Fibroblast of upper back skin (primary cell): Measurements from ENCODE around the gene EEF2KMT.
A peak's percentile ranks its signal among the peaks of the same experiment; 100 is the strongest.
"Not testable (repeated sequence)": the region's sequence is repeated elsewhere in the genome, so short reads cannot be mapped to it uniquely, and the experiment has no call there.

Experiments used
- DNase-seq: peaks from one replicate; pipeline ENCODE4 v3.0.0-alpha.2; 2013

EEF2KMT gene

DNA sequence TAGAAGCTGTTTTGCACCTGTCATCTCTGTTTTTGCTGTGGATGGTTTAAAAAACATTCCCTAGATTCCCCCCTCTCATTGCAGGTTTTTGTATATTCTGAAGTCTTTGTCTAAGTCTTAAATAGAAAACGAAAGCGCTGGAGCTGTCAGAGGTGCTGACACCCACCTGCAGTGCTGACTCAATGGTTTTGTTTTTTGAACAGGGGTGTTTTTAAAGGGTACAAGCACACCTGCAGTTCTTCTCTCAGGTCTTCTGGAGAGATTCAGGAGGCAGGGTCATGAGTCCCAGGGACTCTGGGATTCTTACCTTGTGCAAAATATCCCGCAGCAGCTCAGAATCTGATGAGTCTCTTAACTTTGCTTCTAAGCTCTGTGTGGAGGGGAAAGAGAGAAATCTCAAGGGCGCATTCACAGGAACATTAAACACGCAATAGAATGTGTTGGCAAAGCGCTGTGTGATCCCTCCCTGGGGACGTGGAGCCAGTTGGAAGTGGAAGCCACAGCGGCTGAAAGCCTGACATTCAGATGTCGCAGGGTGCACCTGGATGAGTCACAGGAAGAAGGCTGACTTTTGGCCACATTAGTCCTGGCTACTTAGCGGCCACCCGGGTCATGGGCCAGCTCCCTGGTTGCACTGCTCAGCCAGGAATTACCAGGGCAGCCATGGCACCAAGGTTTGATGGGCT is 2.3 kb downstream of the EEF2KMT start:
- not testable (repeated sequence) for DNase-seq

DNA sequence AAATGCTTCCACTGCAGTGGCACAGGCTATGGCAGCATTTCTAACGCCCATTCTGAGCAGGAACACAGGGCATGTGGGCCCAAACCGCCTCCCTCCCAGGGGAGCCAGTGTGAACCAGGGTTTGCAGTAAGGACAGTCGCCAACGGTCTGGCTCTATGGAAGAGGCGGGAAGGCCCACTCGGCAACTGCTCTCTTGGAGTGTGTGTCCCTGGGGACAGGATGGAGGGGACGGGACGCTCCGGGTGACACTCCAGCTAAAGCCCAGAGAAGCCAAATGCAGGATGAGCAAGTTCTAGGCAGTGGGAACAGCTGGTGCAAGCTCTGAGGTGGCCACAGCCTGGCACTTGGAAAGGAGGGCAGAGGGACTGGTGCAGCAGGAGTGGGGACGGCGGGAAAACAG is 3.8 kb downstream of the EEF2KMT start:
- DNase-seq = not testable (repeated sequence)

DNA sequence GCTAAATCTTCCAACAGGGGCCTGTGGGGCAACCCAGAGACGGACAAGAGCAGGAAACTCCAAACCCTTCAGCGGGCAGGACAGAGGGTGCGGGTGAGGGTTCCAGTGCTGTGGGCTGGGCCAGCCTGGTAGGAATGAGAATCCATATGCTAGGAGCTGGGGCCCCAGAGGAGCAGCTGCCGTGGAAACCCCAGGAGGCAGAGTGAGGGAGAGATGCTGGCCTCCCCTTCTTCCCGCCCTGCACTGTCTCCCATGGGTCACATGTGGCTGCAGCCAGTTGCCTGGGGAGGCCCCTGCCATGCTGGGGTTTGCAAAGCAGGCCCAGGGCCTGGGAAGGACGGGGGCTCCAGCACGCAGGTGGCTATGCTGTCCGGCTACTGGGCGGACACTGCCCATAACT is 4.5 kb downstream of the EEF2KMT start:
- not testable (repeated sequence) for DNase-seq

DNA sequence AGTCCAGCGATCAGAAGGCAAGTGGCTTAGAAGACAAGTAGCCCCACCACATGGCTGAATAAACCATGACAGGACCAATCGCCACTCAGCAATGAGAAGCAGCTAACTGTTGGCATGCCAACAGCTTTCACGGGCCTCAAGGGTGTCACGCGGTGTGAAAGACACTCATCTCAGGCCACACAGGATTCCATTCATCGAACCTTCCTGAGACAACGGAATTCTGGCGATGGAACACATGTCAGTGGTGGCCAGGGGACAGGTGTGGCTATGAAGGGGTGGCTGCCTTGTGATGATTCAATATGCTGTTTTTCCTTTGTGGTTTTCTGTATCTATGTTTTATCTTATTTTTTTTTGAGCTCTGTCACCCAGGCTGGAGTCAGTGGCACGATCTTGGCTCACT is 7.0 kb downstream of the EEF2KMT start:
- not testable (repeated sequence) for DNase-seq

DNA sequence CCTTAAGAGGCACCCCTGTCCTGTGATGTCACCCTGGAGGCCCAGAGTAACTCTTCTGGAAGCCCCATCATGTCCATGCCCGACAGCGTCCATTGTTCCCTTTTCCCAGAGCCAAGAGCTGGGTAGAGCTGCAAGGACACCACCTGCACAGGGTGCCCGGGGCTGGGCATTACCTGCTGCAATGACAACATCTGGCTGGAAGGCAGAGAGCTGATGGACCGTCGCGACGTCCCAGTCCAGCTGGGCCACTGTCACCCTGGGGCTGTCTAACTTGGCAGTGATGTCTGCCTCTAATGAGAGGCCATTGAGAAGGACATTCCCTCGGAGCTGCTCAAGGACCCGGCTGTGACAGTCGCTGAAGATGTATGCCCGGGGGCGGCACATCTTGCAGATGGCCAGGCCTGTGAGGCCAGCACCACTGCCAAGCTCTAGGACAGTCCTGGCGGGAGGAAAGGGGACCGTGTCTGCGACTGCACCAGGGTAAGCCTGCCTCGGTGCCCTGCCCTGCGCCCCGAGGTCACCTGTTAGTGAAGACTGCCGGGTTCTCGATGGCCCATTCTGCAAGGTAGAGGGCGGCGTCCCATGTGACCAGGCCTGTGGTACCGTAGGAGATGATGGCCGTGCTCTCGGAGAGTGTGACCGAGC is 7.6 kb downstream of the EEF2KMT start:
- not testable (repeated sequence) for DNase-seq

DNA sequence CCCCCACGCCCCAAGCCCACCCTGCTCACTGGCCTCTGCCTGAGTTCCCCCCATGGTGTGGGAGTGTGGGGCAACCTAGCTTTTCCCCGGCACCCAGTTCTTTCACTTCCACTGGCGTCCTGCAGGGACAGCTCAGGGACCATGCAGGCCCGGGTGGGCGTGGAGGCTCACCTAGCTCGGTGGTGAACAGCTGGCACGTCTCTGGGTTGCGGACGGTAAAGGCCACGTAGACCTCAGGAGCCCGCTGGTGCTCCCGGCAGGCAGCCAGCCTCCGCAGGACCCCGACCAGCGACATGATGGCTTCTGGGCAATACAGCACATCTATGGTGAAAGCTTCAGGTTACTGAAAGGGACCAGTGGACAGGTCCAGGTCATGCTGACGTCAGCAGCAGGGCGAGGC is 8.7 kb downstream of the EEF2KMT start:
- DNase-seq = not testable (repeated sequence)

DNA sequence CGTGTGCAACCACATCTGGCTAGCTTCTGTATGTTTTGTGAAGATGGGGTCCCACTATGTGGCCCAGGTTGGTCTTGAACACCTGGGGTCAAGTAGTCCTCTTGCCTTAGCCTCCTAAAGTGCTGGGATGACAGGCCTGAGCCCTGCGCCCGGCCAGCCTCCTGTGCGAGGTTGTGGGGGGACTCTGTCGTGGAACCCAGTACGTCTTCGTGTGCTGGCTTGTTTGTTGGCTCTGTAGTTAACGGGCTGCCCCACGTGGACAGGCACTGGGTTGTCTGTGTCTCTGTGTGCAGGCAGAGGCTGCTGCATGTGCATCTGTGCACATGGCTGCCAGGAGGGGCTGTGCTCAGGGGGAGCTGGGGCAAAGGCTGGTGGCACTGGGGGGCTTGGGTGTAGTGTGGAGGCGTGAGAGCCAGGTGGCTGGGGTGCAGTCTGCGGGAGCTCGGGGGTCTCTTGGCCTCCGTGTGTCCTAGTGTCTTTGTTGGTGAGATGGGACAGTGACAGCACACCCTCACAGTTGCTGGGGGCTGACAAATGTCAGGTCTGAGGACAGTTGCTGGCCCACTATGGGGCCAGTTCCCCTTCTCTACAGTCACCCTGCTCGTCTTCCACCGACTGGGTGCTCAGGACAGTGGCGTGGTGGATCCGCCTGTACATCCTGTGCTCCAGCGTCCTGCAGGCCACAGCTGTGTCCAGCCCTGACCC is 9.4 kb downstream of the EEF2KMT start:
- not testable (repeated sequence) for DNase-seq

DNA sequence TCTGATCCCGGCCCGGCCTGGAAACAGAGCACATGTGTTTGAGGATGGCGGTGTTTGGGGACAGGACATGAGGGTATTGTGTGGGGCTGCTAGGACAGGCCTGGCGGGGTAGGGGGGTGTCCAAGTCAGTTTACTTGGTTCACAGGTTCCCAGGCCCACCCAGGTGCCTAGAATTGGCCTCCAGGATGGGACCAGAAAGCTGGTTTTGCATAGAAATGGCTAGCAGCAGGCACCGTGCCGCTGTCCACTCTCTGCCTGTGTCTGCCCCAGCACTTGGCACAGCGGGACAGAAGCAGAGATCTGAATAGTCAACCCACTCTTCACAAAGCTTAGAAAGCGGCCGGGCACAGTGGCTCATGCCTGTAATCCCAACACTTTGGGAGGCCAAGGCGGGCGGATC is 11.9 kb downstream of the EEF2KMT start:
- DNase-seq = not testable (repeated sequence)

DNA sequence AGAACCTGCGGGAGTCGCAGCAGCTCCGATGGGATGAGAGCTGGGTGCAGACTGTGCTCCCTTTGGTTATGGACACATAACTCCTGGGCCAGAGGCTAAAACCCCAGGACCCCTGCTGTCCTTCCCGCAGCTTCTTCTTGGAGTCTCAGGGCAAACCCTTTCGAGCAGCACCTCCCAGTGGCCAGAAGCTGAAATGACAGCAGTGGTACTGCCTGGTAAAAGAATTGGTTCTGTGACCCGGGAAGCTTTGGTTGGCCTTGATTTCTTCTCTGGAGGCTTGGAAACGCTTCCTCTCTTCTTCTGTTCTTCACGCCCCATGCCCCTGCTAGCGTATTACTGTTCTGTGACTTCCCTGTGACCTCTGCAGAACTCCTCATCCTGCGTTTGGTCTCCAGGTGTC is 12.8 kb downstream of the EEF2KMT start:
- DNase-seq = peak; percentile 31

DNA sequence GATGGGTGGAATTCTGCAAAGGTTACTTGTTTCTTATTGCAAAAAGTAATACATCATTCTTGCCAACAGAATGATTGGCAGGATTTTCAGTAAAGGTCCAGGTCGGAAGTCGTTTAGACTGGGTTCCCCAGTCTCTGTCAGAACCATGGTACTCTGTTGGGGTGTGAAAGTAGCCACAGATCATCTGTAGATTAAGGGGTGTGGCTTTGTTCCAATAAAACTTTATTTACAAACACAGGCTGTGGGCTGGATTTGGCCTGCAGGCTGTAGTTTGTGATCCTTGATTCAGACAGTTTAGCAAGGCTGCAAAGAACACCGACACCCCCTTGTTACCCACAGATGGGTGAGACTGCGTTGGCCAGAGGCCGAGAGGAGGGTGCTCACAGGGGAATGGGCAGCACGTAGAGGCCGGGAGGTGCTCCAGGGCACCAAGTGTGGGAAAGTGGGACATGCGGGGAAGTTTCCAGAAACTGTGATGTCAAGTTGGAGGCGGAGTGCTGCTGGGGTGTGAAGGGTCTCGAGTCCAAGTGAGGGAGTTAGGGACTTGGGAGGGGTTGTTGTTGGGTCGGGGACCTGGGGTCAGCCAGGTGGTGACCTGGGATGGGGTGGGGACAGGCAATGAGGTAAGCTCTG is 13.4 kb downstream of the EEF2KMT start:
- DNase-seq = not testable (repeated sequence)

DNA sequence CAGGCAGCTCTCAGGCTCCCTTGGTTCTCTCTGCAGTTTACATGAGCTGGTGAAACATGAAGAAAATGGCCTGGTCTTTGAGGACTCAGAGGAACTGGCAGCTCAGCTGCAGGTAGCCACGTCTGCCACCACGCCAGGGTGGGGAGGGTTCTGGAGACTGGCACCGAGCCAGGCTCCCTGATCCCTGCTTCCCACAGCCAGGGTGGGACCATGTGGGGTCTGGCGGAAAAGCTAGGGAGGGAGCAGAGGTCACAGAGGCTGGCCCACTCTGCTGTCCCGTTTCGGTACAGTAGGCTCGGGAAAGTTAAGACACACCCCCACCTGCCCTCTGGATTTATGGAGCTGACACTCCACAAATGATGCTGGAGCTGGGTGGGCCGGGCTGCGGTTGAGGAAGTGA is 13.9 kb downstream of the EEF2KMT start:
- DNase-seq = not testable (repeated sequence)

DNA sequence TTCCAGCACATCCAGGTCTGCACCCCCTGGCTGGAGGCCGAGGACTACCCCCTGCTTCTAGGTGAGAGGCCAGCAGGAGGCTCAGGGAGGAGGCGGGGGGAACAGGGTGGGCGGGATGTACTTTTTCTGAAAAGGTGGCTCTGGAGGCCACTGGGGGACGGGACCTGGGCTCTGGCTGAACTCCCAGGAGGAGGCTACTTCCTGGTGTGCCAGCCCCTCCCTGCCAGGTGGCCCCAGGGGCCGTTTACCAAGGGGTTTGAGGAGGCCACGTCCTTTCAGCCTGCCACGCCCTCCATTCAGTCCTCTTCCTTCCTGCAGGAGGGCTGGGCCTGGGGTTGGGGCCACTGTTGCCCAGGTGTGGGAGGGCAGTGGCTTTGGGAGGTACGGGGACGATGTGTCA is 16.6 kb downstream of the EEF2KMT start:
- not testable (repeated sequence) for DNase-seq

DNA sequence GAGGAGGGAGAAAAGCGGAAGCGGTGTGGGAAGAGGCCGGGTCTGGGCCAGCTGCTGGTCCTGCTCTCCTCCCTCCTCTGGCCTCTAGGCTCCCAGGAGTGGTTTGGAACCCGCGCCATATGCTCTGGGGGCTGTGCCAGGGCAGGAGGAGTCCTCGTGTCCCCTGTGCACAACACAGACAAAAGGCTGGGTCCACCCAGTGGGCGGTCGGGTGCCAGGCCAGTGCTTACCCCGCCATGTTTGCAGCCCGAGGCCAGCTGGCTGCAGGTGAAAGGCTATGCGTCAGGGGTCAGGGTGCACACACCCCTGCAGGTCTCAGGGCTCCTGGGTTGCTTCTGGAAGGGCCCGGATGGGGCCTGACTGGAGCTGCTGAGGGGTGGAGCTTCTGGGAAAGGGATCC is 17.1 kb downstream of the EEF2KMT start:
- not testable (repeated sequence) for DNase-seq

DNA sequence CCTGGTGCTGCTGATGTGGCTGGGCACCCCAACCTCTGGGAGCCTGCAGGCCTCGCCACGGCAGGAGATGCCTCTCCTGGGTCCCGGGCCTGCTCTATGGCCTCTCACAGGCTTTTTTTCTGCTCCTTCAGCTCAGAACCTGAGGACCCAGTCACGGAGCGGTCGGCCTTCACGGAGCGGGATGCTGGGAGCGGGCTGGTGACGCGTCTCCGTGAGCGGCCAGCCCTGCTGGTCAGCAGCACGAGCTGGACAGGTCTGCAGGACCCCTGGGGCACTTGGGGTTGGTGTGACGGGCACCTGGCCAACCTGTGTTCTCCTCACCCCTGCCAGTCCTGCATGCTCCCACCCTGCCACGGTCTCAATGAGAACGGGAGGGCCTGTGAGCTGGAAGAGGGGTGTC is 19.0 kb downstream of the EEF2KMT start:
- no peak for DNase-seq

DNA sequence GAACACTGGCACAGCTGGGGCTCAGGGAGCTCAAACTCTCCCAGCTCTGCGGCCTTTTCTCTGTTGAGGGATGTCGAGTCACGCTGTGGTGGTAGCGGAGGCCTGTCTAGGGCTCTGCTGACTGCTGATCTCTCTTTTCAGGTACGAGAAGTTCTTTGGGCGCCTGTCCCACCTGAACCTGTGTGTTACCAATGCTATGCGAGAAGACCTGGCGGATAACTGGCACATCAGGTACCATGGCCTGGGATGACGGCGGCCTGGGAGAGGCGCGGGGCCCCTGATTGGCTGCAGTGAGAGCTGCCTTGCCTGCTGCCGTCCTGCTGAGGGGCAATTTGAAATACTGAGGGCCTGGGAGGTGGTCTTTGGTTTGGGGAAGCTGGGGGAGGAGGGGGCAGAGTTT is 20.3 kb downstream of the EEF2KMT start:
- DNase-seq = no peak

DNA sequence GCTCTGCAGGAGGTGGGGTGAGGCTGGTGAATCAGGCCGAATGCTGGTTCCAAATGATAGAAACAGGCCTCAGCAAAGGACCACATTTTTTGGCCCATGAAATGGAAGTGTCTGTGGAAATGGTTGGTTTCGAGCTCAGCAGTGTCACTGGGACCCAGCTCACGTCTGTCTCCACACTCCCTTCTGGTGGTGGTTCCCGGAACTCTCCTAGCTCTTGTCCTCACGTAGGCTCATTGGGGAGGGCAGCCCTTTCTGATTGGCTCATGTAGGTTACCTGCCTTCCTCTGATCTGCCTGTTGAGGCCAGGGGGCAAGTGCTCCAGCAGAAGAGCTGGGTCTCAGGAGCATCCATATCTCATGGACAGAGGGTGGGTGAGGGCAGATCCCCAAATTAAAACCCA is 22.0 kb downstream of the EEF2KMT start:
- no peak for DNase-seq

DNA sequence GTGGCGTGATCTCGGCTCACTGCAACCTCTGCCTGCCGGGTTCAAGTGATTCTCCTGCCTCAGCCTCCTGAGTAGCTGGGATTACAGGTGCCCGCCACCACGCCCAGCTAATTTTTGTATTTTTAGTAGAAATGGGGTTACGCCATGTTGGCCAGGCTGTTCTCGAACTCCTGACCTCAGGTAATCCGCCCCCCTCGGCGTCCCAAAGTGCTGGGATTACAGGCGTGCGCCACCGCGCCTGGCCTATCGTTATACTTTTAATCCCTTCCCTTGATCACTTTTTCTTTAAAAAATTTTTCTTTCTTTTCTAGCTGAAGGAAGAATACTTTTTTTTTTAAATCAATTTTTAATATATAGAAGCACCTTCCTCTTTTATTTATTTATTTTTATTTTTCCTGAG is 23.8 kb downstream of the EEF2KMT start:
- DNase-seq = not testable (repeated sequence)

DNA sequence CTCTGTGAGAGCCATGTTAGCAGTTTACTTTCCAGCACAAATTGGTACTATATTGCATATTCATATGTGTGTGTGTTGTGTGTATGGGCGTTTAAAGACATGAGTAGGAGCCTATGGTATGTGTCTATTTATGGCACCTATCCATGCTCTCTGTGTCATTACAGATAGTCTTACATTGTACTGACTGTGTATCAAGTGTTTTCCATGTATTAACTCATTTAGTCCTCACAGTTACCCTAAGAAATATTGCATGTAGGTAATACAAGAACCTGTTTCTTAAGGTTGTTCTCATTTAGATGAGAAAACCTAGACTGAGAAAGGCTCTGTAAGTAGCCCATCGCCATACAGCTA is 24.3 kb downstream of the EEF2KMT start:
- peak; percentile 34 for DNase-seq

DNA sequence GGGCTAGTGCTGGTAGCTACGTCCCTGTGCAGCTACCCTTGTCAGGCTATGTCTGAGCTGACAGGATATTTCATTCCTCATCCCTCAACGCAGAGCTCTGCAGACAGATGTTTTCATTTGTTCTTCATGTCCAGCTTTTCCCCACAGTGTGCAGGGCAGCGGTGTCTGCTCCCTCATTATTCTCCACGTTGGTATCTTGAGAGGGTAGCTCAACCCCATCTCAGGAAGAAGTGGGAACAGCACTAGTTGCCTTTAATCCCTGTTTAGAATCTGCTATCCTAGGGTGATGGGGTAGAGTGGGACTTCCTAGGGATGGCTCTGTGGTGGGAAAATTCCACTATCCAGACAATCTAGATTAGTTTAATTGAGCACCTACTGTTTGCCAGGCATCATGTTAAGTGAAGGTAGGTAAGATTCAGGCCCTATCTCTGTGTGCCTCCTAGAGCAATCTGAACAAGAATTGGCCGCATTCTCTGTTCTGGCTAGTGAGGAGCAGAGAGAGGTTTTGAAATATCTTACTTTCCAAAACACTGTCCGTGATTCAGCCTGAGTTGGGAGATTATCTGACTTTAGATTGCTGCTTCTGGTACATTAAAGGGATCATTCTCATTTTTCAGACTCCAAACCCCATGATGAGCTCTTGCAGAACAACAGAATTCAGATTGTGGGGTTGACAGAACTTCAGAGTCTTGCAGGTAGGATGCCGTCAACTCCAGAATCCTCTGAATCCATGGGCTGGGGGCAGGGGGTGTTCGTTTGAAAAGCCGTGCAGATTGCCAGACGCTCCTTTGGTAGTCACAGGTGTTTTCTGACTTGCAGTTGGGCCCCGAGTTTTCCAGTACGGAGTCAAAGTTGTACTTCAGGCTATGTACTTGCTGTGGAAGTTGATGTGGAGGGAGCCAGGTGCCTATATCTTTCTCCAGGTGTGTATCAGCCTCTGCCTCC is 25.0 kb downstream of the EEF2KMT start:
- DNase-seq = no peak

DNA sequence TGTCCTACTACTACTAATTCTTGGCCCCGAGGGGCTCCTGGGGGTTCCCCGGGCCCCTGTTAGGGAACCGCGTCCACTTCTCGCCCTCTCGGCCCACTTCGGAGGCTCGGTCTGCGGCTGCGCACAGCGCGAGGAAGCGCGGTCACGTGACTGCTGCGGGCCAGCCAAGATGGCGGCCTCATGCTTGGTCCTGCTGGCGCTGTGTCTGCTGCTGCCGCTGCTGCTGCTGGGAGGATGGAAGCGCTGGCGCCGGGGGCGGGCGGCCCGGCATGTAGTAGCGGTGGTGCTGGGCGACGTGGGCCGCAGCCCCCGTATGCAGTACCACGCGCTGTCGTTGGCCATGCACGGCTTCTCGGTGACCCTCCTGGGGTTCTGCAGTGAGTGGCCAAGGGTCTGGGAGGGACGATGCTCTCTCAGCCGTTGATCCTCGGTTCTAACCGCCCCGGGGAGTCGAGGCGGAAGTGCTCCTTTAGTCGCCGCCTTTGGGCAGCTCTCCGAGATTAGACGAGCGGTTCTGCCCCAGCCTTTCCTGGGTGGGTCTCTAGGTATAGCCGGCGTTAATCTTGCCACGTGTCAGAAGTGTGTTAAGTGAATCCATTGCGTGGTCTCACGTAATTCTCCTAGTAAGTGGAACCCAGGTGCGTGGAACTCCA is 25.8 kb downstream of the EEF2KMT start, which contains the start of gene ALG1:
ALG1 (plus strand) TSS at position 163 of the 653 bp plus-strand sequence; CDS start at position 170, 7 bp downstream.
- DNase-seq = peak; percentile 82

DNA sequence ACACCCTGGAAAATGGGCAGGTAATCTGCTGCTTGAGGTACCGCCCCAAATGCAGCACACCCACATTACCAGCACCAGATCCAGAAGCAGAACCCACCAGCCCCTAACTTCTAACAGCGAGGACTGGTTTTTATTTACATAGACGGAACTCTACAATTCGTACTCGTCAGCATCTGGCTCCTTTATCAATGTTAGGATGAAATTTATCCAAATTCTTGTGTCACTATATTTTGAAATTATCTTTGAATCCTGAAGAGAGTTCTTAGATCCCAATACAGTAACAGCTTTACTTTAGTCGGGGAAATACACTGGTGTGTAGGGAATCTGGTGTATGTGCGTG is 26.3 kb downstream of the EEF2KMT start:
- DNase-seq = no peak
